ENCODE results near the gene CASZ1.

The CASZ1 gene

DNA sequence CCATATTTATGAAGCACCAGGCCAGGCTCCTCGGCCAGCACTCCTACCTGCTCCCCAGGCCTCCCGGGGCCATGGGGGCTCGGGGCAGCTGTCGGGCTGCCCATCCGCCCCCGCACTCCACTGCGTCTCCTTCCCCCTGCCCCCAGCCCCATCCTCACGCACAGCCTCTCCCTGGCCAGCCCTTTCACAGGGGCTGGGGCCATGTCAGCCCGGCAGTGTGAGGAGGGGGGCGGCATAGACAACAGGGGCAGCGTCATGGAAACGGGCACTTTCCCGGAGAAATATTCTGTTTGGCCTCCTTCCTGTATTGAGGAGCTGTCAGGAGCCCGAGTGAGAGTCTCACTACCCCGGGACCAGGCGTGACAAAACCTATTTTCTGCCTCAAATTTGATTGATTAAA lies 87.3 kb downstream of the CASZ1 start:
- no peak for DNase-seq (ENCODE audit: low read depth in 2 of 2, low spot score in 1 of 2)

DNA sequence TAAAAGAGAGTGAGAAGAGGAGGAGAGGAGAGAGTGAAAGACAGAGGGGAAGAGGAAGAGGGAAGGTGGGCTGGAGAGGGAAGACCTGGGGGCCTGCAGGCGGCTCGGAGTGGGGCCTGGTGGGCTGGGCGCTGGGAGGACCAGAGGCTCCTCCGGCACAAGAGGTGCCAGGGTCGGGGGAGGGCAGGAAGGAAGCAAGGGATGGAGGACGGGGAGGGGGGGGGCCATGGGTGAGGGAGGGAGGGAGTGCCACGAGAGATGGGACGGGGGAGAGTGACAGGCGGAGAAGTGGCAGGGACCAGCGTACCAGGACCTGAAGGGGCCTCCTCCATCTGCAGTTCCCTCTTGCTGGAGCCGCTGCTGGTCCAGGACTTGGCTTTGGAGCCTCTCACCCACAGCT lies 87.7 kb downstream of the CASZ1 start:
- DNase-seq (ENCODE audit: low read depth in 2 of 2, low spot score in 1 of 2), result no peak

DNA sequence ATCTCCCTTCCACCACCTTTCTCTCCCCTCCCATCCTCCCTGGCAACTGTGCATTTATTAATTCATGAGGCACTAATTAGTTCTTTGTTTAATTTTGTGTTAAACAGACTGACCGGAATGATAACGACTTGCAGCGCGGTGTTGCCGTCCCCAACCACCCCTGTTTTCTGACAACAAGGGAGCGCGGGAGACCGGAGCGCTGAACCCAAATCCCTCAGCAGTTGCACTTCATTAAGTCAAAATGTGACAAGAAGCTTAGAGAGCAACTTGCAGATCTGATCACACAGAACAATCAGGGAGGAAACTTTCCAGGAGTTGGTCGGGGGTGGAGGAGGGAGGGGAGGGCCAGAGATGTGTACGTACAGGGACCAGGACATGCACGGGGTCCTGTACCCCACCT lies 89.2 kb downstream of the CASZ1 start:
- no peak for DNase-seq (ENCODE audit: low read depth in 2 of 2, low spot score in 1 of 2)

DNA sequence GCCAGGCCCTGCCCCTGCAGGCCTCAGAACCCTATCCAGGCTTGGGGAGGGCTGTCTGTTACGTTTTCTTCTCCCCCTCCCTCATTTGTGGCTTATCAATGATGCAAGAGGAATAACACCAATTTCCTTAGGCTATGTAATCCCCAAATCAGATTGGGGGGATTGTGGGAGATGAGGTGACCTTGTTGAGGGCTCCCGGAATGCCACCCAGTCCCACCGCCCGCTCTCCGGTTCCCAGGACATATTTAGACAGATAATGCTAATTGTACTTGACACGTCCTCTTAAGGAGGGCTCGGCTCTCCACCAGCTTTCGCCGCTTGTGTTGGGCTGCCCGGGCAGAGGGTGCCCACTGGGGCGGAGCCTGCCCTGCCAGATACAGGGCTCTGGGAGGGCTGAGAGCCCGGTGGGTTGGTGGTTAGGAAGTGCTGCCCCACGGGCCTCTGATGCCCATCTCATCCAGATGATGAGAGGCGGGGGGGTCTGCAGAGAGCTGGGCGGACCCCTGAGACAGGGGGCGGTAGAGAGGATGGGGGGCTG lies 90.0 kb downstream of the CASZ1 start:
- no peak for DNase-seq (ENCODE audit: low read depth in 2 of 2, low spot score in 1 of 2)

DNA sequence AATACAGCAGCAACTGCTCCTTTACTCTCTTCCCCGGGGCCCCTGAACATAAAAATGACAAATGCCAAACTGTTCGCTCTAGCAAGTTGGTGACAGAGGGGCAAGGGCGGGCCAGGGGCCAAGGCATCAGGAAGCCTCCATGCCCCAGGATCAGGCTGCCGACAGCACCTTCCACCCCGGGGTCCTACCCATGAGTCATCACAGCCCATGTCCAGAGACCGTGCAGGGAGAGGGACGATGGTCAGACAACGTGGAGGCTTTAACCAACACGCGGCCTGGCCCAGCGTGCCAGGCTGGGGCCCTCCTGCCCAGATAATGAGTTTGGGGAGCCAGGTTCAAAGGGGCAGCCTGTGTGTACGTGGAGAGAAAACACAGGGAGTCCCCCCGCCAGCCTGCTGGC lies 90.5 kb downstream of the CASZ1 start:
- no peak for DNase-seq (ENCODE audit: low read depth in 2 of 2, low spot score in 1 of 2)

DNA sequence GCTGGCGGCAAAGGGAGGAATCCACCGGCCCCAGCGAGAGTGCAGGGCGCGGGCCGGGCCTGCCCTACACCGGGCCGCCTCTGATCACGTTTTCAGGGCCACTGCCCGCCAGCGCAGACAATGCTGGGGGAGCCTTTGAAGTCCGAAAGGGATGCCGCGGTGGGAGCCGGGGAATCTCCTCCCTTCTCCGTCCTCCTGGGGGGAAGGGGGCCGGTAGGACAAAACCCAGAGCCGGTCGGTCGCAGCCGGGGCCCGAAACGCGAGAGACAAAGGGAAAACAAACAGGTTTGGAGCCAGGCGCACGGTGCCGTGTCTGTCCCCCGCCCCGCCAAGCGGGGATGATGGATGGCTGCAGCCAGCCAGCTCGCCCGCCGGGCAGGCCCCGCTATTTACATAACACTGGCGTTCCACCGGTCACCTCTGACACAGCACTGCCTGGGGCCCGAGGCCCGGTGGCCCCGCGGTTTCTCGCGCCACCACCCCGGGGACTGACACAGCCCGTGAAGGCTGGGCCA lies 92.0 kb downstream of the CASZ1 start:
- DNase-seq (ENCODE audit: low read depth in 2 of 2, low spot score in 1 of 2), result no peak

DNA sequence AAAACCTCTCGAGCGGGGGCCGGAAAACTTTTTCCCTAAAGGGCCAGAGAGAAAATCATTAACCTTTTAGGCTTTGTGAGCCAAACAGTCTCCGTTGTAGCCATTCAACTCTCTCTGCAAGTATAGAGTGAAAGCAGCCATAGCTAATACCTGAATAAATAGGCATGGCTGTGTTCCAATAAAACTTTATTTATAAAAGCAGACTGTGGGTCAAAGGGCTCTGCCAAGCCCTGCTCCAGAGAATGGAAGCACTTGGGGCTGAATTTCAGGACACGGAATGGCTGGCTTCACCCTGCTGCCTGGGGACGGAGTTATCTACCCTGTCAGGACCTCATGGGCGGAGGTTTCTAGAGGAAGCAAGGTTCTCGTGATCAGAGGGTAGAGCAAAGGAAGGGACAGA lies 92.7 kb downstream of the CASZ1 start:
- no peak for DNase-seq (ENCODE audit: low read depth in 2 of 2, low spot score in 1 of 2)

DNA sequence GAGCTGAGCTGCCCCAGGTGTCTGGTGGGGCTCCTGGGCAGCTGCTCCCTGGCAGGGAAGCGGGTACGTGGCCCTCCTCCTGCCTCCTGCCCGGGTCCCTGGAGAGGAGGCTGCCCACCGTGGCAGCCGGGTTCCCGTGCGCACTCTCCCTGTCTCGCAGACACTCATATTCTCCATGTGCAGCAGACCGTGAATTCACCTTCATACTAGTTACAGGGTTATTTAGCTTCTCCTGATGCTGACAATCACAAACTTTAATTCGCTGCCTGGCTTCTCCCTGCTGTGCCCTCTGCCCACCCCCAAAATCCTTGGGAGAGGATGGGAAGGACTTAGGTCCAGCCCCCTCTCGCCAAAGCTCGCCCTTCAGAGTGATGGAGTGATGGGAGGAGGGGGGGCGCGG lies 95.3 kb downstream of the CASZ1 start:
- no peak for DNase-seq (ENCODE audit: low read depth in 2 of 2, low spot score in 1 of 2)

DNA sequence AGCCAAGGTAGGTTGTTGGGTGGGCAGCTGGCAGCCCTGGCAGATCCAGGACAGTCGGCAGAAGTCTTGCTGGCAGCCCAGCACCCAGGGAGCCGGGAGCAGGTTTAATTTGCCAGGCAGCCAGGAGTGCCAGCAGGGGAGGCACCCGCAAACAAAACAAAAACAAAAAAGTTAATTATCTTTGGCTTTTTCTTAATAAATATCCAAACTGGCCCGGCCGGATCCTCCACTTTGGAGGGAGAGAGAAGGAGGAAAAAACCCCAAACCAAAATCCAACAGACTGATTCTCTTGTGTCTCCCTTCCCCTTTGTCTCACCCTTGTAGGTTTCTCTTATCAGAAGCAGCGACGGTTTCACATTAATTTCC lies 97.0 kb downstream of the CASZ1 start:
- no peak for DNase-seq (ENCODE audit: low read depth in 2 of 2, low spot score in 1 of 2)

DNA sequence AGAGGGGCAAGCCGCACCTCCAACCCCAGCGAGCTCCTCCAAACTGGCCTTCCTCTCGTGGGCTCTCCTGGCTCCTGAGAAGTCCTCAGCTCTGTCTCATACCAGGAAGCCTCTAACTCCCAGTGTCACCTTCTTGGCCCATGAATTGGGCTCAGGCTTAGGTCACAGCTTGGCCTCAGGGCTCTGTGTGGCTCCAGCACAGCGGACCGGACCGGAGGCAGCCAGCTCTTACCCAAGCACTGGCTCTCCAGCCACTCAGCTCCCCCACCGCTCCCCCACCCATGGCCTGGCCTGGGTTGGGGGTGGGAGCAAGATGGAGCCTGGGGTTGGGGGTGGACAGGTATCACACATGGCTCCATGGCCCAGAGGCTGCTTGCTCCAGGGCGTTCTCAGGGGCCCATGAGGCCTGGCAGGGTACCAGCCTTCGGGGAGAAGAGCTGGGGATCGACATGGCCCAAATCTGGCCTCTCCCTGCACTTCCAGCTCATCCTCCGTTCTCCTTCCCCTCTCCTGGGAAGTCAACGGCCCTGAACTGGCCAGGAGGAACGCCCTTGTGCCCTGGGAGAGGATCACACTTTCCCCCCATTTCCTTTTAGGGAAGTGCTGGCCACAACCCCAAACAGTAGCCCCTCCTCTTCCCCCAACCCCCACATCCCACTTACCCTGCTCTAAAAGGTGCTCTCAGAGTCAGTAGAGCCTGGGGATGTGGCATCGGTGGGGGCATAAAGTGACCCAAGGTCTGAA lies 97.5 kb downstream of the CASZ1 start:
- DNase-seq (ENCODE audit: low read depth in 2 of 2, low spot score in 1 of 2), result no peak

DNA sequence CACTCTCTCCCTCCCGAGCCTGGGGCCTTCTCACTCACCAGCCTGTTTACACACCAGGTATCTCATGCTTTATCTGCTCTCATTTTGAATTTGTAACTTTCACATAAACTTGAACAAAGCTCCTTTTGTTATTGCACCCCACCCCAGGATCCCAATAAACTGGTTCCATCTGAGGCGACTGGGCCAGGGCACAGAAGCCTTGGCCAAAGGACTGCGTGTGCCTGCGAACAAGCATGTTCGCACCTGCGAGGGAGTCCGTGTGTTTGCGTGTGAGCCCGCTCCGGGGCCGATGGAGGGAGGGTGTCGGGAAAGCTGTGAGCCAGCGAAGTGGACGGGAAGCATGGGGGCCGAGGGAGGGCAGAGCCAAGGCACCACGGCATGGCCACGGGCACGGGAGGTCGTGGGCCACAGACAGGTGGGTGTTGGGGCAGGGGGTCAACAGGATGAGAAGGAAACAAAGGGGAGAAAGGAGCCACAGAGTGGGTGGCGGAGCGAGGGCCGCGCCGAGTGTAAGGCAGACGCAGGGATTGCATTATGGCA lies 98.8 kb downstream of the CASZ1 start:
- DNase-seq (ENCODE audit: low read depth in 2 of 2, low spot score in 1 of 2), result no peak

DNA sequence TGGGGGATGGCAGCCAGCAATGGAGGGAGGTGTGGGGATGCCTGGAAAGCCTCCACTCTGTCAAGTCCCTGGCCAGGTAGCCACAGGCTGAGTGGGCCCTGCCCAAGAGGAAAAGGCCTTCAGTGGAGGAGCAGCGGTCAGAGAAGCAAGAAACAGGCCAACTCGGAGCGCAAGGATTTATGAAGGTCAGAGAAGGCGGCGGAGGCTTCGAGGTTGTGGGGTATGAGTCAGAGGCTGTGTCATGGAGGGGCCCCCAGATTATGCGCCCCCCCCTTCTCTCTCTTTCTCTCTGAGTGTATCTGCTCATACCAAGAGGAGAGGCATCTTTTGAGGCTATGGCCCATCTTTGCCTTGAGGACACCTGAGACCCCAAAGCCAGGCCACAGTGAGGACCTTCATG lies 99.5 kb downstream of the CASZ1 start:
- no peak for DNase-seq (ENCODE audit: low read depth in 2 of 2, low spot score in 1 of 2)

DNA sequence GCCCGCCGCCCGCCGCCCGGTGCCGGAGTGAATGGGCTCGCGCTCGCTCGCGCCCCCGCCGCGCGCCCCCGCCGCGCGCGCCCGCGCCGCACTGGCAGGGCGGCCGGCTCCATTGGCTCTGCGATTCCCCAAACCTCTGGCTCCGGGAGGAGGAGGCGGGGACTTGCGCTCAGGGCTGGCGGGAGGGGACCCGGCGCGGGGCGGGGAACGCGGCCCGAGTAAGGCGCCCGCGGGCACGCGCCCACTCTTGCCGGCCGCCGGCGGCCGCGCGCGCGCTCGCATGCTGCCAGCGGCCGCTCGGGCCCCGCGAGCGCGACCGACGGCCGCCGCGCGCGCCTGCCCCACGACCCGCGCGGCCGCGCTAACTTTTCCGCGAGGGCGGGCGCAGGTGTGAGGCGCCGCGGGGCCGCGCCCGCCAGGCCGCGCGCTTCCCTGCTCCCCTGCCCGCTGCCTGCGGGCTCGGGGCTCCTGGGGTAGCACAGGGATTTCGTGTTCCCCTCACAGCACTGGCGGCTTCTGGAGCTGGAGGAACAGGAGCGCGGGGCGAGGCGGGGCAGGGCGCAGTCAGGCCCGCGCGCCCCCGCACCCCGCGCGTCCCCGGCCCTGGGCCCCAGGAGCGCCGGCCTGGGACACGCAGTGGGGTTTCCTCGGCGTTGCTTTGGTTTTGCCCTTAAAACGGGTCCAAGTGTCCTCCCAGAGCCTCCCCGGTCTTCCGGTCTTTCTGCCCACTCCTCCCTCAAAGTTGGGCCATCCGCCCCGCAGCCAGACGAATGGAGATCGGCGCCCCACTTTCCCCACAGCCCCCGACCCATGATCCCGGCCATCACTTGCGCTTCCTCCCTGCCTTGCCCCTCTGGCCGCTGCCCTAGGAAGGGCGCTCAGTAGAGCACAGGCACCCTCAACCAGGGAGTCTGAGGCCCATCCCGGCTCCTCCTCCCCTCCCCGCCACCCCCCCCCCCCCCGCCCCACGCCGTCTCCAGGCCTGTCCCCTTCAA lies 101.5 kb downstream of the CASZ1 start:
- peak; percentile 30 to 60 for DNase-seq (ENCODE audit: low read depth in 2 of 2, low spot score in 1 of 2)

DNA sequence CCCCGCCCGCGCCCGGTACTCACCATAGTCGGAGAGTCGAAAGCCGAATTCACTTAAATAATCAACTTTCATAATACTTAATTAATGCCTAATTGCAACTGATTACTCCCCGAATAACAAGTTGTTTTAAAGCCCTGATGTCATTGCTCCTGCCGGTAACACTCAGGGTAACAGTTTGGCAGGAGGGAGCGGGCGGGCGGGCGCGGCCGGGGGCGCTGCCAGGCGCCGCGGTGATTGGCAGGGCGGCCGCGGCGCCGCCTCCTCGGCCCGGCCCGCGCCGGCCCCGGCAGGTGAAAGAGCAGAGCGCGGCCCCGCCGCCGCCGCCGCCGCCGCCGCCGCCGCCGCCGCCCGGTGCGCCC lies 102.2 kb downstream of the CASZ1 start:
- DNase-seq (ENCODE audit: low read depth in 2 of 2, low spot score in 1 of 2), result no peak

DNA sequence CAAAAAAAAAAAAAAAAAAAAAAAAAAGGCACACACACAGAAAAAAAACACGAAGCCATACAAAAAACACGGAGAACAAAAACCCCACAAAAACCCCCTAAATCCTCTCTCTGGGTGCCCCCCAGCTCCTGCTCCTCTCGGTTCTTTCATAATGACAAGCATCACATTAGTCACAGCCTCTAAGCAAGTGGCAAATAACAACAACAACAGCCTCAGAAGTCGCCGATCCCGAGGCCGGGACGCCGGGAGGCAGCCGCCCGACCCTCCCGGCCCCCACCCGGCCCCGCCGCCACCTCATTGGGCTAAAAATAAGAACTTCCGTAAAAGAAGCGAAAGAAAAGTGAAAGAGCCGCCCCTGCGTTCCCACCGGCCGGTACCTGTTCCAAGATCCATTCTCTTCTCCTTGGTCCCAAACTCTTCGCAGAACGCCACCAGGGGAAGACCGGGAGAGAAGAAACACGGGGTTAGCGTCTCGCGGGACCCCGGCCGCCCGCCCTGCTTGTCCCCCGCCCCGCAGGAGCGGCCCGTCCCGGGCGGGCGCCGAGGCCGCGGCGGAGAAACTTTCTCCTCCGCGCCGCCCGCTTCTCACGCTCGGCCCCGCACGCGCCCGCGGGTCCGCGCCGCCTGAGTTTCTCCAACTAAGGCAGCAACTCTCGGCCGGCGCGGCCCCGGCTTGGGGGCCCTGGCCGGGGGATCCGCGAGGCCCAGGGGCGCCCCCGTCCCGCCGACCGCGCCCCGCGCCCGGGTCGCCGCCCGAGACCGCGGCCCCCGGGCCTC lies 102.8 kb downstream of the CASZ1 start:
- peak in 1 of 2 donors; percentile 17 for DNase-seq (ENCODE audit: low read depth in 2 of 2, low spot score in 1 of 2)

DNA sequence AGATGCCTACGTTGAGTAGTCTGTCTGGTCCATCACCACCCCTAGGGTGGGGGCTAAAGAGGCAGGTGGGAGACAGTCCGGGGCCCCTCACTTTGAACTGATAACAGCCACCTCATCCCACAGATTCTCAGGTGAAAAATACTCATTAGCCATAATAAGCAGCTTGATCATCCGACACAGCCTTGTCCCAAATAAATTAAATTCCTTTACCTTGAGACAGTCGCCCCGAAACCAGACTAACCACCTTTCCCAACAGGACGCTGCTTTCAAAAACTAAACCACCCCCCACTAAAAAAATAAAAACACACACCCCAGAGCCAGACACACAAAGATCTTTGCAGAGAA lies 103.3 kb downstream of the CASZ1 start:
- no peak for DNase-seq (ENCODE audit: low read depth in 2 of 2, low spot score in 1 of 2)

DNA sequence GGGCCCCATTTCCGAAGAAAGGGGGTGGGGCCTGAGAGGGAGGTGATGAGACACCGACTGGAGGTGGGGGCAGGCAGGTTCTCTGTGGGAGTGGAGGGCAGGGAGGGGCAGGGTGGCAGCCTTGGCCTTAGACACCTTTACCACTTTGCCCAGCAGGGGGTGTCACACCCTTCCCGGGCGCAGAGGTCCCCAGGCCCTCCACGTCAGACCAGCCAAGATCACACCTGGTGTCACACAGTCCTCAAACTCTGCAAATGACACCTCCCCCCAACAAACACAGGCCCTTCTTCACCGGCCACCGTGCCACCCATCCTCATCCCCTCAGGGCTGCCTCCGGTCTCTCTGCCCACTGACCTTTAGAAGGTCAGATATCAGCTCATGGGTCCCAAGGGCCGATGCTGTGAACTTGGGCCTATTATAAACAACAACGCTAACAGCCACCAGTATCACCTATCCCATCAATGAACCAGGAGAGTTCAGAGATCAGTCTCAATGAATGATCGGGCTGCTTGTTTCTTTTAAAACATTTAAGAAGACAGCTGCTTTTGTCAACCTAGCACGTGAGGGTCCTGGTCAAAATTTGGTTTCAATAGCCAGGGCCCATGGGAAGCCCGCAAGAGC lies 103.9 kb downstream of the CASZ1 start:
- DNase-seq (ENCODE audit: low read depth in 2 of 2, low spot score in 1 of 2), result peak in 1 of 2 donors; percentile 47

DNA sequence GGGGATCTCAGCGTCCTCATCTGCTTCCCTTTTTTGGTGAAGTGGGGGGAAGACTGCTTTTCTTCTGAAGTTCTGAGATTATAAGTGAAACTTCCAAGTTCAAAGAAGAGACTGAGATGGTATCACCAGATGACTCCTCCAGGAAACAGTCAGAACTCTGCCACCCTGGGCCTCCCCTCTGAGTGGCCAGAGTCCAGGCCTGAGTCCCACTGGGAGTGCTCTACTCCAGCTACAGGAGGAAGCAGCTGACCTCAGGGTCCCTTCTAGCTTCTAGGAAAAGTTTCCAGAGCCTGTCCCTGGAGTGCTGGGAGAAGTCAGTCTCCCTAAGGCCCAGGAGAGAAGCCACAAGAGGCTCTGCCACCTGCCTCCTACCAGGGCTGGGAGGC lies 104.7 kb downstream of the CASZ1 start:
- no peak for DNase-seq (ENCODE audit: low read depth in 2 of 2, low spot score in 1 of 2)

DNA sequence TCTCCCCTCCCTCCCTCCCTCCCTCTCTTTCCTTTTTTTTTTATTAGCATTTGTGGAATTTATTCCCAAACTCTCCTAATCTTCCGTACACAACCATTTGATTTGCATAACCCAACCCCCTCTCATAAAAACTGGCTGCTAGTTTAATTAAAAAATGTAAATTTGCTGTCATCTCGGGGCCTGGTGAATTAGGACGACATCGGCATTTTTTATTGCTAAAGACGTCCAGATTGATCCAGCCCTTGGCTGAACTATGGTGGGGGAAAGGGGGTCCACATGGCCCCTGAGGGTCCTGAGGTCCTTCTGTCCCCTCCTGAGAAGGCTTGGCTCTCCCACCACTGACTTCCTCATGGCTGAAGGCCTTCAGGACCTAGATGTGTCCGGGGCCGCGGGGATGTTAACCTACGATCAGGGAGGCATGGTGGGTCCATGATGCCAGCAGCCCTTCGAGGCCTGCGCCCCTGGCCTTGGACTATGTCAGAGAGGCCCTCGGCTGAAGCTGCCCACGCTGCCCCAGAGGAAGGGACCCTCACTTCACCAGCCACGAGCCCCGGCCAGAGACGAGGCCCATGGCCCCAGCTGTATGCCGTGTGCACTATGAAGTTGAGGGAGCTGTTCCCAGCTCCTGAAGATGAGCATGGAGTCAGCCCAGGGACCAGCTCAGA lies 105.2 kb downstream of the CASZ1 start:
- DNase-seq (ENCODE audit: low read depth in 2 of 2, low spot score in 1 of 2), result no peak

DNA sequence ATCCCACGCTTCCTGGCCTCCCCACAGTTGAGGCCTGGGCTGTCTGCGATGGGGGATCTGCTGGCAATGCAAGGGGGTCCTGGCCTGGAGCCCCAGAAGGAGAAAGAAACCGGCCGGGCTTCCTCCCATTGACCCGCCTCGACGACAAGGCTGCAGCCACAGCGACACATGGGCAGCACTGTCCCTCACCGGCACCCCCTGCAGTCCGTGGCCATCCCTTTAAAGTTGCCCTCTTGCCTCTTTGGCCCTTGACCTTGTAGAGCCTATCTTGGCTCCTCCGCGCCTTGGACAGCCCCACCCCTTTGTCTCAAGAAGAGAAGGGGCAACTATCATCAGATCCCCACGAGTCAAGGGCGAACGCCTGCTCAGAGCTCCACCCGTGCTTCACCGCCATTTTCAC lies 106.0 kb downstream of the CASZ1 start:
- no peak for DNase-seq (ENCODE audit: low read depth in 2 of 2, low spot score in 1 of 2)

Data from stimulated activated CD8-positive, alpha-beta memory T cell treated with anti-CD3 and anti-CD28 coated beads, Interleukin-4, amount 100 ng/mL, for 1 hour (primary cell).